Heart right ventricle (tissue), 16 donors: Measurements from ENCODE around the gene ZDHHC7. TPM values are rescaled to one million over a fixed set of nuclear protein-coding genes. Genes with fewer than 3 reads are reported as not detected.

Experiments
- ATAC-seq, 8 donors: fragments of 200-7000 bp; cut with Tn5 transposase; one replicate each; pipeline ENCODE4 v1.9.1; 2020; ENCODE audit warnings: mild to moderate bottlenecking in 8 of 8, moderate library complexity in 8 of 8, moderate number of reproducible peaks in 1 of 8
- DNase-seq, 2 donors: peaks; one replicate each; pipeline ENCODE4 v3.0.0-alpha.2; 2020
- H3K27ac ChIP-seq, 10 donors: fragments of 200-600 bp; sonication (generic) in 2 of 10; one replicate each; pipeline versions ENCODE4 v1.5.0 to v1.8.0; 2020 to 2022; ENCODE audit warnings: mild to moderate bottlenecking in 3 of 10
- H3K27me3 ChIP-seq, 7 donors: fragments of 200-600 bp; one replicate each; pipeline ENCODE4 v1.8.0; 2021 to 2022; ENCODE audit warnings: mild to moderate bottlenecking in 2 of 7
- H3K36me3 ChIP-seq, 9 donors: fragments of 200-600 bp; sonication (generic) in 1 of 9; one replicate each; pipeline versions ENCODE4 v1.5.0 to v1.8.0; 2020 to 2022; ENCODE audit warnings: mild to moderate bottlenecking in 2 of 9
- H3K4me1 ChIP-seq, 9 donors: fragments of 200-600 bp; sonication (generic) in 1 of 9; one replicate each; pipeline versions ENCODE4 v1.5.0 to v1.8.0; 2020 to 2022; ENCODE audit warnings: mild to moderate bottlenecking in 4 of 9
- H3K4me3 ChIP-seq, 10 donors: fragments of 200-600 bp; sonication (generic) in 2 of 10; one replicate each; pipeline versions ENCODE4 v1.5.0 to v1.8.0; 2020 to 2022; ENCODE audit warnings: mild to moderate bottlenecking in 7 of 10, moderate library complexity in 2 of 10
- H3K9me3 ChIP-seq, 11 donors: fragments of 200-600 bp in 10 of 11; sonication (generic) in 2 of 11; one replicate each; pipeline versions ENCODE4 v1.5.0 to v1.8.0; 2013 to 2022; ENCODE audit warnings: mild to moderate bottlenecking in 2 of 11, control low read depth in 1 of 11, moderate library complexity in 1 of 11
- CTCF ChIP-seq, 9 donors: fragments of 200-600 bp; sonication (generic) in 2 of 9; IDR thresholded peaks; one replicate each; pipeline versions ENCODE4 v1.5.0 to v1.8.0; 2021 to 2022; ENCODE audit warnings: antibody characterized with exemption in 9 of 9, mild to moderate bottlenecking in 5 of 9, moderate library complexity in 1 of 9
- WGBS, 2 donors: extraction: QIAGEN DNeasy Blood & Tissue Kit; methylation state at CpG; one replicate each; pipeline ENCODE4 v1.1.7; 2013; ENCODE audit warnings: inconsistent platforms in 1 of 2; 5-methylcytosine and 5-hydroxymethylcytosine counted together
- intact Hi-C, 10 donors: fragments of 100-400 bp; cut with DNase I; formaldehyde crosslinking; loops; one replicate each; pipeline versions ENCODE4 v1.11.1 to v1.14.2; 2022
- polyA plus RNA-seq, 2 donors: library from polyadenylated mRNA; stranded (reverse); fragments of 200-250 nt; gene quantifications; one replicate each; pipeline ENCODE4 v1.2.3, GENCODE V29; 2013
- total RNA-seq, 10 donors: library from RNA; stranded (reverse); fragmentation: NEBNext Ultra II Directional in 3 of 10; extraction: Animal tissue kit (Norgen Biotek cat#: 25700) in 3 of 10; gene quantifications; one replicate each; pipeline versions ENCODE4 v1.2.1 to v1.2.4, GENCODE V29; 2021 to 2023
- donor health status: Arrhythmogenic right ventricular cardiomyopathy.
- donor health status: ischemic (EF 13 %, LVEDD 7.1; RV severe dilation, severe dysfunction).
- donor health status: healthy with polysubstance abuse.
- donor health status: DM: no; HTN: yes; CAD: no.
- donor health status: DM: no; HTN: no; CAD: no.
- donor health status: ischemic (EF 25% LVEDD 6.9; RV normal size, moderate dysfunction).
- donor health status: ischemic (EF 25% LVEDD 5.7; RV mildly dilated, moderate dysfunction).
- donor health status: healthy.
- donor health status: DM: yes; HTN: yes; CAD: no.
- donor health status: Ischemic cardiomyopathy.
- donor health status: ischemic (EF 35%, LVEDD 5.7; RV mildly dilated, moderate dysfunction).
- donor health status: nonischemic (EF 11% LVEDD 7.7; RV severe dilation, severe dysfunction).
- donor health status: DM: yes; HTN: yes; CAD: no.
- donor health status: PGD.
- donor health status: ischemic (EF 29% LVEDD 5.4; RV normal size, mild dysfunction).
- donor health status: nonischemic (EF 23%, LVEDD 6.1; RV moderate dilation, normal function).

ZDHHC7 gene
- total and polyA plus RNA-seq, 12 donors = 15.1 to 55.5 (median 41.8) TPM

GRCh38 chr16:84999200-84999599 lies 12.1 kb downstream of the ZDHHC7 start:
- Histone ChIP-seq H3K9me3 (no peaks in the 10 kb centered on the region), H3K4me1 (peaks cover 16 to 84% (median 48%) of the 10 kb centered on the region in 9 donors), H3K27me3 (no peaks in the 10 kb centered on the region), H3K27ac (peak overlapping the region in 1 of 10 donors; percentile 31), H3K36me3 (peaks cover 0 to 35% (median 16%) of the 10 kb centered on the region in 9 donors), H3K4me3 (no peak overlapping the region)
- no peak for DNase-seq
- intact Hi-C loops = no loop called here
- TF ChIP-seq CTCF (IDR thresholded peaks at IDR 0.05) = no peak
- 78 to 81% methylated on average over 3 of the region's 3 CpGs for WGBS, 2 donors
- no peak for ATAC-seq

- peaks cover 0 to 82% (median 21%) of the 10 kb centered on the region in 9 donors for H3K4me1 ChIP-seq
- WGBS, 2 donors = 95 to 96% methylated on average over 11 of the region's 11 CpGs
- H3K27ac ChIP-seq = peak overlapping the region in 1 of 10 donors; percentile 92
- H3K27me3 ChIP-seq = no peaks in the 10 kb centered on the region
- intact Hi-C loops = no loop called here
- DNase-seq (no peak), ATAC-seq (no peak)
- TF ChIP-seq CTCF (IDR thresholded peaks at IDR 0.05) = no peak
- H3K36me3 ChIP-seq = peaks cover 0 to 62% (median 25%) of the 10 kb centered on the region in 9 donors
- H3K4me3 ChIP-seq = no peak overlapping the region
- no peaks in the 10 kb centered on the region for H3K9me3 ChIP-seq
Observed at GRCh38 chr16:84996365-84996764, 15.0 kb downstream of the ZDHHC7 start.

GRCh38 chr16:84995663-84996062 lies 15.7 kb downstream of the ZDHHC7 start:
- ATAC-seq (no peak), DNase-seq (no peak)
- Histone ChIP-seq H3K4me3 (no peak overlapping the region), H3K4me1 (peaks cover 0 to 75% (median 18%) of the 10 kb centered on the region in 9 donors), H3K36me3 (peaks cover 0 to 63% (median 26%) of the 10 kb centered on the region in 9 donors), H3K9me3 (no peaks in the 10 kb centered on the region), H3K27me3 (no peaks in the 10 kb centered on the region), H3K27ac (peak overlapping the region in 1 of 10 donors; percentile 92)
- WGBS, 2 donors = 88 to 94% methylated on average over 8 of the region's 8 CpGs
- no peak for TF ChIP-seq CTCF (IDR thresholded peaks at IDR 0.05)
- intact Hi-C loops = no loop called here

GRCh38 chr16:84993926-84994325 lies 17.4 kb downstream of the ZDHHC7 start:
- Histone ChIP-seq H3K27ac (peak overlapping the region in 1 of 10 donors; percentile 92), H3K9me3 (no peaks in the 10 kb centered on the region), H3K4me3 (no peak overlapping the region), H3K36me3 (peaks cover 0 to 68% (median 43%) of the 10 kb centered on the region in 9 donors), H3K27me3 (no peaks in the 10 kb centered on the region), H3K4me1 (peaks cover 0 to 58% (median 9%) of the 10 kb centered on the region in 9 donors)
- DNase-seq (no peak), ATAC-seq (no peak)
- TF ChIP-seq CTCF (IDR thresholded peaks at IDR 0.05) = no peak
- intact Hi-C loops = no loop called here
- WGBS, 2 donors = 93% methylated on average over 8 of the region's 8 CpGs
